ENCODE results near the gene RNPC3.
"Not testable (repeated sequence)": the region's sequence is repeated elsewhere in the genome, so short reads cannot be mapped to it uniquely, and the experiment has no call there.

The RNPC3 gene

DNA sequence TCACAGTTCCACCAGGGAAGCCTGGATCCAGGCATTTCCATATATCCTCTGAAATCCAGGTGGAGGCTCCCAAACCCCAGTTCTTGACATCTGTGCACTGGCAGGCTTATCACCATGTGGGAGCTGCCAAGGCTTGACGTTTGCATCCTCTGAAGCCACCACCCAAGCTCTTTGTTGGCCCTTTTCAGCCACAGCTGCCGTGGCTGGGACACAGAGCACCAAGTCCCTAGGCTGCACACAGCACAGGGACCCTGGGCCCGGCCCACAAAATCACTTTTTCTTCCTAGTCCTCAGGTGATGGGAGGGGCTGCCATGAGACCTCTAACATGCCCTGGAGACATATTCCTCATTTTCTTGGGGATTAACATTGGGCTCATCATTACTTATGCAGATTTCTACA, 22.3 kb downstream of the RNPC3 start:
- no peak for DNase-seq (ENCODE audit: low read depth in 2 of 3, low spot score in 1 of 3)

DNA sequence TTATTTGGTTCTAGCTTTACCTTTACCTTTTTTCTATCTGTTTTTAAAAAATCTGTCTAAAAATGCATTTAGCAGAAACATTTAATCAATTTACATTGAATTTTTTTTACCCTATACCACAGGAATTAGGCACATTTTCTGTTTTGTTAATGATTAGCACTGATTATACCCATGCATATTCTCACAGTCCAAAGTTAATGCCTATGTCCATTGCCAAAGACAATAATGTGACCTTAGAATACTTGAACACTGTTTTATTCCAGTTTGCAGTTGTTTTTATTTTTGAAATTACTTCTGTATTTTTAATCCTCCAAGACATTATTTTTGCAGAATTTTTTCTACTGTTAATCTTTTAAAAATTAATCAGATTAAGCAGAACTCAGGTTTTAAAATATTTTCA, 34.9 kb downstream of the RNPC3 start:
- no peak for DNase-seq (ENCODE audit: low read depth in 2 of 3, low spot score in 1 of 3)

DNA sequence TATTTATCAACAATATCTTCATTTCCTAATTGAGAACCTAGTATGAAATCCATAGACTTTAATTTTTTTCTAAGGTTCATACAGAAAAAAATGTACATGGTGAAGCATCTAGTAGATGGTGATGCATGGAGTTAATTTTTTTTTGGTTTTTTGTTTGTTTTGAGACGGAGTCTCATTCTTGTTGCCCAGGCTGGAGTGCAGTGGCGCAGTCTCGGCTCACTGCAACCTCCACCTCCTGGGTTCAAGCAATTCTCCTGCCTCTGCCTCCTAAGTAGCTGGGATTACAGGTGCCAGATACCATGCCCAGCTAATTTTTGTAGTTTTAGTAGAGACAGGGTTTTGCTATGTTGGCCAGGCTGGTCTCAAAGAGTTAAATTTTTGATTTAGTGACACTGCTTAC, 35.6 kb downstream of the RNPC3 start:
- DNase-seq (ENCODE audit: low read depth in 2 of 3, low spot score in 1 of 3): not testable (repeated sequence)

DNA sequence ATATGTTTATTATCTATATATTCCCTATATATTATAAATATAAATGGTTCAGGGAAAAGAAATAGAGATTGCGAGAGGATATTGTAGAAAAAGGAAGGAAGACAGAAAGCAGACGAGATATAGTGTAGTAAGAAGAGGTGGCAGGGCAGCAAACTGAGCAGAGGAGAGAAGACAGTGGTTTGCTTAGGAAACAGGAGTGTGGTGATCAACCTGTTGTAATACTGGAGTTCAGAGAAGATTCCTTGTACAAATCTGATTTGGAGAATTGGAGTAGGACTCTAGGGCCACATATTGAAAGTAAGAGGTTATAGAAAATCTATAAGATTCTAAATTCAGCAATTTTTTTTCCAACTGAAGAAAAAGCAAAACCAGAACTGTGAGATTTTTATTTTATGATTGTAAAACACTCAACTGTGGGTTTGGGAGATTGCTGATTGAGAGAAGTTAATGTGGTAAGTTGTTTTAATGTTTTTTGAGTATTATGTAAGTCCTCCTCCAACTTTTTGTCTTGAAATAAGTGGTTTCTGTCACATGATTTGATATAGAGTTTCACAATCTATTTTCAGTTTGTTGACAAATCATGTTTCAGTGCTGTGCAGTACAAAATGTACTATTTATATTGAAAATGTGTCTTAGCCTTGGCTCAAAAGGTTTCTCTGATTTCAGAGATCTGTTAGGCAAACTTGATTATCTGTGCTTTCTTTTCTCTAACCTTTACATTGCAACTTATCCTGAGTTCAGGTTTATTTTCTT, 36.3 kb downstream of the RNPC3 start:
- DNase-seq (ENCODE audit: low read depth in 2 of 3, low spot score in 1 of 3): no peak

DNA sequence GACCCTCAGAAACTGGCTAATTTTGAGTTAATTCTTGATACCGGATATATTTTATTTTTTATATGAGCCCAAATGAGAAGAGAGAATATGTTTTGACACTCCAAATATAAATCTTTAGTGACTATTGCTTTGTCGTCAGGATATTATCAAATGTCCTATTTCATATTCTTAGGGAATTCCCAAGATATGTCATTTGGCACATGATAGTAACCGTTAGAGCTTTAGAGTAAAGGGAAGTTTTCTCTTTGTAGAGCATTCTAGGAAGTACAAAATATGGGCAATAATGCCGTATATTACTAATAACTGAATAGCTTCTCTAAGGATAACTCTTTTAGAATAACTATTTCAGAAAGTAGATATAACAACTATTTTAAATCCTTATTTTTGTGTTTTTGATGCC, 37.6 kb downstream of the RNPC3 start:
- no peak for DNase-seq (ENCODE audit: low read depth in 2 of 3, low spot score in 1 of 3)

DNA sequence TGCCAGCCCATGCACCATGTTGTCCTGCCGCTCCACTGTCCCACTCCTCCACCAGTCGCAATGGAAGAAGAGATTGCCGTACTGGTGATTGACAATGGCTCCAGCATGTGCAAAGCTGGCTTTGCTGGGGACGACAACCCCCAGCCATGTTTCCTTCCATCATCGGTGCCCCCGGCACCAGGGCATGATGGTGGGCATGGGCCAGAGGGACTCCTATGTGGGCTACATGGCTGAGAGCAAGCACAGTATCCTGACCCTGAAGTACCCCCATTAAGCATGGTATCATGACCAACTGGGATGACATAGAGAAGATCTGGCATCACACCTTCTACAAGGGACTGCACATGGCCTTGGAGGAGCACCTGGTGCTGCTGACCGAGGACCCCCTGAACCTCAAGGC, 44.0 kb downstream of the RNPC3 start:
- DNase-seq (ENCODE audit: low read depth in 2 of 3, low spot score in 1 of 3): no peak

DNA sequence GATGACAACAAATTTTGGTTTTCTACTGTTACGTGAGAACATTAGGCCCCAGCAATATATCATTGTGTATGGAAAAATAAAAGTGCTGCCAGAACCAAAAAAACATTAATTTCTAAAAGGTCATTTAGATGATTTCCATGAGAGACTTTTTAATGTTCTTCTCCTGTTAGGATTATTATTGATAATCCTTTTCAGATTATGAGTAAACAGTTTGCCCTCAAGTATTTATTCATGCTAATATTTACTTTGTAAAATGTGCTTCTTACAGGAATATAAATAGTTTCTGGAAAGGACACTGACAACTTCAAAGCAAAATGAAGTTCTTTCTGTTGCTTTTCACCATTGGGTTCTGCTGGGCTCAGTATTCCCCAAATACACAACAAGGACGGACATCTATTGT, 45.8 kb downstream of the RNPC3 start, which contains the start of gene AMY2B:
Gene AMY2B (plus strand): TSS at position 301 of the 400 bp plus-strand sequence. CDS start 14 bp downstream, at position 315.
- not testable (repeated sequence) for DNase-seq (ENCODE audit: low read depth in 2 of 3, low spot score in 1 of 3)

DNA sequence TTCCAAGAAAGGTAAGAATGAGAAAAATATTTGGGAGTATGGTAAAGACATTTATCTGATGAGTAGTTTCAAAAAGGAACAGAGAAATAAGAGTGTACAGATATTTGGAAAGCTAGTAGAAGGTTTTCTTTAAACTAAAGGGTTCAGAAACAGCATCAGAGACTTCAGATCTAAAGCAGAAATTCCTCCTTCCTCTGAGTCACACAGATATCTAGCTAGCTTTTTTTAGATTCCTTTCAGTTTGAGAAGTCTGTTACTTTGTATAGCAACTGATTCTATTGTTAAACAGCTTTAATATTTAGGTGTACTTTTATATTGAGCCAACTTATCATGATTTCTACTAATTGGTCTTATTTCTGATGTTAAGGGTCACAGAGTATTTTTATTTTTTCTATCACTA, 50.6 kb downstream of the RNPC3 start:
- no peak for DNase-seq (ENCODE audit: low read depth in 2 of 3, low spot score in 1 of 3)

DNA sequence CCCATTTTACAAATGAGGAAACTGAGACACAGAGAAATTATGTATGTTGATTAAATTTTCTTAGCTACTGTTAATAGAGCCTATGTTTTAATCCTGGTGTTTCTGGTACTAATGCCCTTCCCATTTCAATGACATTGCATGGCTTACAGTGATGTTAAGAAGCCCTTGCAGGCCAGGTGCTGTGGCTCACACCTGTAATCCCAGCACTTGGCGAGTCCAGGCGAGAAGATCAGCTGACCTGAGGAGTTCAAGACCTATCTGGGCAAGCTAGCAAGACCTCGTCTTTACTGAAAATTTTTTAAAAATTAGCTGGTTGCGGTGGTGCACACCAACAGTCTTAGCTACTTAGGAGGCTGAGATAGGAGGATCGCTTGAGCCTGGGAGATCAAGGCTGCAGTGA, 51.3 kb downstream of the RNPC3 start:
- not testable (repeated sequence) for DNase-seq (ENCODE audit: low read depth in 2 of 3, low spot score in 1 of 3)

DNA sequence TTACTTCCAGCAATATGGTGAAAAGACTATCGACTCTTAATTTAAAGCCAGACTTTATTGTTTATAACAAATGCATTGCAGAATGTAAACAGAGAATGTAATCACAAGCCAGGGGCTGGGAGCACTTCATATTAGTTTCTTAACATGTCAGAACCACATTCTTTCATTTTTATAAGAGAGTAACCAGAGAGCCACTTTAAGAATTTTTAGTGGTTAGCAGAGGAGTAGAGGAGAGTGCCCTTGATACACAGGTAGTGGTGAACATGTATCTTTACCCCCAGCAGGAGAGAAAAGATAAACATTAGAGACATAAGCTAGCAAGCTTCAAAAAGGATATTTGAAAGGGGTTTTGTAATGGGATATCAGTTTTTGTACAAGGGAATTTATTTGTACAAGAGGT, 57.0 kb downstream of the RNPC3 start:
- DNase-seq (ENCODE audit: low read depth in 2 of 3, low spot score in 1 of 3): no peak

DNA sequence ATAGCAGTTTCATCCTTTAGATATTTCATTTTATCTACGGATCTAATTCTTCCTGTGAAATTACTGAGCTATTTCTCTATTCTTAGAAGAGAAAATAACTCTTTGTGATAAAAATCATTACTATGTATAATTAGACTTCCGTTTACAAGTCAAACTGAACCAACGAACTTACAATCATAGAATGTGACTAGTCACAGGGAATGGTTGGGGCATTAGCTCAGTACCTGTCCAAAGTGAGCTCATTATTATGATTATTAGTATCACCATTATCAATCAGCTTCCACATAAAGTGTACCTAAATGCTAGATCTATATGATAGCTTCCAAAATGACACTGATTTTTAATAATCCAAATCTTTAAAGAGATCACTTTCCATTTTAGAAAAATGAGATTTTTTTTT, 58.4 kb downstream of the RNPC3 start:
- no peak for DNase-seq (ENCODE audit: low read depth in 2 of 3, low spot score in 1 of 3)

DNA sequence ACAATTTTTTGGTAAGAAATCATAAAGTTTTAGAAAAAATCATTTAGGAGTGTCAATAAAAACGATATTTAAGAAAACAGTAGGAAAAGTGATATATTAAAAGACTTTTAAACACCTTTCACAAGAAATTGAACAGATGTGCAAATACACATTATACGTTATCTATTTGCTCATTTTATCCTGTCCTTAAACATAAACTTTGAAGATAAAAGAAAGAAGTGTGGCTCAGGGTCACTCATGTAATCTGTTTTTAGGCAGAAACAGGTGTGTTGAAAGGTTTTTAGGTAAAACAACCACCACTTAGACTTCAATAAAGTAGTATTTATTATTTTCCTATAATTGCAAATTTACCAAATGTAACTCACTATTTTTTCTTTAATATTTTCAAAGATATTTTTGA, 59.0 kb downstream of the RNPC3 start:
- DNase-seq (ENCODE audit: low read depth in 2 of 3, low spot score in 1 of 3): no peak

DNA sequence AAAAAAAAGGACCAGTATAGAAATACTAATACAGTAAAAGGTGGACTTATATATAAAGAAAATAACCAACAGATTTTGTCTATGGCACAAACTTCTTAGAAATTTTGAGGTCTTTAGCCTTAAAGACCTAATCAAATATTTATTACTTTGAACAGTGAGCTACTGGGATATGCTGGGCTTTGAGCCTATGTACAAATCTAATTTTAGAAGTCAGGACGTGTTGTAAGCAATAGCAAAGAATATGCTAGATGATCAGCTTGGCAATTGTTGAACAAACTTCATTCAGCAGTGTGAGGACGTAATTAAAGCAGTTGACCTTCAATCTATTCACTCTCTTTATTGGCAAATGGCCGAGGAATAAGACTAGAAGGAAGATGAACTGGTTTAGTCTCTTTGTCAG, 77.2 kb downstream of the RNPC3 start:
- not testable (repeated sequence) for DNase-seq (ENCODE audit: low read depth in 2 of 3, low spot score in 1 of 3)
